Ascending aorta (tissue), 2 donors: ENCODE data around the gene FARP1. TPM values are rescaled to one million over a fixed set of nuclear protein-coding genes. Genes with fewer than 3 reads are reported as not detected.

Experiments used
- DNase-seq, 2 donors: peaks; one replicate each; pipeline ENCODE4 v3.0.0-alpha.2; 2019; ENCODE audit warnings: low spot score in 2 of 2
- H3K27ac ChIP-seq, 2 donors: fragments of 200-600 bp; sonication (generic); one replicate each; pipeline ENCODE4 v1.5.1; 2016 to 2017; ENCODE audit warnings: mild to moderate bottlenecking in 1 of 2
- H3K27me3 ChIP-seq: fragments of 200-600 bp; sonication (generic); one replicate; pipeline ENCODE4 v1.5.1; 2017
- H3K36me3 ChIP-seq, 2 donors: fragments of 200-600 bp; sonication (generic); one replicate each; pipeline ENCODE4 v1.5.1; 2016
- H3K4me1 ChIP-seq, 2 donors: fragments of 200-600 bp; sonication (generic); one replicate each; pipeline ENCODE4 v1.5.1; 2016 to 2017; ENCODE audit warnings: mild to moderate bottlenecking in 1 of 2
- H3K4me3 ChIP-seq, 2 donors: fragments of 200-600 bp; sonication (generic); one replicate each; pipeline ENCODE4 v1.5.1; 2016 to 2017; ENCODE audit warnings: mild to moderate bottlenecking in 1 of 2
- H3K9me3 ChIP-seq, 2 donors: fragments of 200-600 bp; sonication (generic); one replicate each; pipeline ENCODE4 v1.5.1; 2016
- CTCF ChIP-seq, 3 experiments: fragments of 200-600 bp in 2 of 3; fragments of 450-650 bp in 1 of 3; sonication (generic) in 2 of 3; IDR thresholded peaks; one replicate each; pipeline ENCODE4 v1.5.1; 2016 to 2019; ENCODE audit warnings: antibody characterized with exemption in 3 of 3, mild to moderate bottlenecking in 1 of 3, moderate library complexity in 1 of 3
- intact Hi-C: fragments of 100-400 bp; cut with DNase I; formaldehyde crosslinking; loops from one replicate; pipeline ENCODE4 v1.15.1; 2023
- total RNA-seq: library from RNA; depleted of rRNA; stranded (reverse); fragments of >200 nt; gene quantifications from one replicate; pipeline ENCODE4 v1.1.0, GENCODE V29; 2016

Gene FARP1
- total RNA-seq, 1 donor from 2014 or later: 80.8 TPM

GRCh38 chr13:98346904-98347636, 204.2 kb downstream of the FARP1 start:
- Histone ChIP-seq H3K4me3 (no peak overlapping the region), H3K27ac (no peak overlapping the region), H3K27me3 (no peaks in the 10 kb centered on the region), H3K9me3 (no peaks in the 10 kb centered on the region), H3K36me3 (no peaks in the 10 kb centered on the region), H3K4me1 (no peaks in the 10 kb centered on the region)
- intact Hi-C loops: no loop called here
- TF ChIP-seq CTCF (IDR thresholded peaks at IDR 0.05): no peak
- no peak for DNase-seq

DNA sequence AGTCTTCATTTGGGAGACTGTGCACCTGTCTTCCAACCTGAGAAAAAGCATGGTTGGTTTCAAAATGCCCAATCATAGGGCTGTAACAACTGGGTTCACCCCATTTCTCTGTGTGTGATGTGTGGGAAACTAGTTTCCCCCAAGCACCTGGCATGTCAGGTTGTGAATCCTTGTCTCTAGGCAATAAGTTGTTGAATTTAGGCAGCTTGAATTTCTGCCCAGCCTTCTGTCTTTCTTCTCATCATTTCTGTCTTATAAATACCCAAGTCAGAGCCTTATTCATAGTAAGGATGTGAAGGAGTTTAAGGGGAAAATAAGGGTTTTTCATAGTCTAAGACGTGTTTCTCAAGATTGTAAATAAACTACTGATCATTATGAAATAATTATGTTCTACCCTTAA, 204.9 kb downstream of the FARP1 start:
- no peak for DNase-seq
- no peaks in the 10 kb centered on the region for H3K36me3 ChIP-seq
- H3K4me1 ChIP-seq: no peaks in the 10 kb centered on the region
- H3K27ac ChIP-seq: no peak overlapping the region
- intact Hi-C loops: no loop called here
- no peak overlapping the region for H3K4me3 ChIP-seq
- H3K27me3 ChIP-seq: no peaks in the 10 kb centered on the region
- no peaks in the 10 kb centered on the region for H3K9me3 ChIP-seq
- TF ChIP-seq CTCF (IDR thresholded peaks at IDR 0.05): no peak

DNA sequence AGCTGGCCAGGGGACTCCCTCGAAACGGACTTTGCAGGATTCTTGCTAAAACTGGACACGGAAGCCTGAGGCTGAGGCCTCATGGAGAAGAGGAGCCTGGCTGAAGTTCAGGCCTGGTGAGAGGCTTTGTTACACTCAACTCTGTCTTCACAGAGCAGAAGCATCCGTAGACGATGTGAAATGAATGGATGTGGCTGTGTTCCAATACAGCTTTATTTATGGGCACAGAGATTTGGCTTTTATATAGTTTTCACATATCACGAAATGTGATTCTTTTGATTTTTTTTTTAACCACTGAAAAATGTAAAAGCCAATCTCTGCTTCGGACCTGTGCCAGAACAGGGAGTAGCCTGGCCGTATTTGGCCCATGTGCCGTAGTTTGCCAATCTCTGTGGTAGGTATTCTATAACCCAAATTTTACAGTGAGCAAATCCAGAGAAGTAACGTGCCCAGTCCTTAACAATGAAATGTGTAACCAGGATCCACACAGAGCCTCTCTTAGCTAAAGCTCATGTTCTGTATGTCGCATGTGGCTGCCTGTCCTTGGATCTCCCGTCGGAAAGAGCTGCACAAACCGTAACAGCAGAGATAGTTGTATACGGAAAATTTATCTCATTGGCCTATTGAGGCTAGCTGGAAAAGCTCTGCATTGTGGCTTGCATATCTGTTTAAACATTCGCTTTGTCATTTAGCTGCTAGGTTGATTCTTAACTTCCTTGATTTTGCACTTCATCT, 205.7 kb downstream of the FARP1 start:
- intact Hi-C loops: no loop called here
- Histone ChIP-seq H3K27me3 (no peaks in the 10 kb centered on the region), H3K4me1 (no peaks in the 10 kb centered on the region), H3K4me3 (no peak overlapping the region), H3K36me3 (no peaks in the 10 kb centered on the region), H3K27ac (no peak overlapping the region), H3K9me3 (no peaks in the 10 kb centered on the region)
- no peak for DNase-seq
- TF ChIP-seq CTCF (IDR thresholded peaks at IDR 0.05): no peak

DNA sequence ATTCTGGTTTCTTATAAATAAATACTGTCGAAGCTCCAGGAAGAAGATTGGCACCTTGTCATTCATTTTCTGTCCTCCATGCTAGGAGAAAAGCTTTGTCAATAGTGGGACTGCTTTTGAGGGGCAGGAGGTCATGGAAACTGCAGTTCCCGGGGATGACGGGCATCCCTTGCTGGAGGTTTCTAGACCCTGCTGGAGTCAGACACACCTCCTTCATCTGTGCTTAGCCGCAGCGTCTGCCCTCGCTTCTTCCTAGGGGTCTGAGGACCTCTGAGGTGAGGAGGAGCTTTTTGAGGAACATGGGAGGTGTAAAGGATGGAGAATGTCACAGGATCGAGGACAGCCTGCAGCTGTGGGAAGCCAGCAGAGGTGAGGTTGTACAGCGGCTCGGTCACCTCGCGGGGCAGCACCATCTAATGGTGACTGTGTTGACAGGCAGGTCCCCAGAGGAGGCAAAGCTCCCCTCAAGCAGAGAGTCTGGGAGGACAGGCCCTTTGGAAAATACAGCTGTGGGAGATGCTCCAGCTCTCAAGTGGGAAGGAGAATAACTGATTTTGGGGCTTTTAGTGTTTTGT, 206.9 kb downstream of the FARP1 start:
- Histone ChIP-seq H3K4me1 (no peaks in the 10 kb centered on the region), H3K4me3 (no peak overlapping the region), H3K9me3 (no peaks in the 10 kb centered on the region), H3K27ac (no peak overlapping the region), H3K27me3 (no peaks in the 10 kb centered on the region), H3K36me3 (no peaks in the 10 kb centered on the region)
- DNase-seq: no peak
- intact Hi-C loops: no loop called here
- no peak for TF ChIP-seq CTCF (IDR thresholded peaks at IDR 0.05)

DNA sequence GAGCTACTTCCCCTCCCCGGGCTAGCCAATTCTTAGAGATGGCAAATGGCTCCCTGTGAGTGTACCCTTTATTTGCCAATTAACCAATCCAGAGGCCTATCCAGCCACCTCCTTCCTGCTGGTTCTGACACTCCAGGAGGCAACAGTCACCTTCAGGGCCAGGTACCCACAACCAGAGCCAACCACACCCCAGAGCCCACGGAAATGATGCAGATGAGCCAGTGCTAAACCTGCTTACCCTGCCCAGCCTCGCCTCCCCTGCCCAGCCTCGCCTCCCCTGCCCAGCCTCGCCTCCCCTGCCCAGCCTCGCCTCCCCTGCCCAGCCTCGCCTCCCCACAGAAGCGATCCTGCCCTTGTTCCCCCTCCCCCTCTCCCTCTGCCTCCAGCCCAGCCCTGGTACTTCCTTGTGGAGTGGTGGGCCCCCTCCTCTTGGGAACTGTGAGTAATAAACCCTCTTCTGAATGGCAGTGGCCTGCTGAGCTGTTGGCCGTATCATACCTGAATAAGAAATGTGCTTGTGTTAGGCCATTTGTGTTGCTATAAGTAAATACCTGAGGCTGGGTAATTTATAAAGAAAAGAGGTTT, 207.9 kb downstream of the FARP1 start:
- no peak for DNase-seq
- Histone ChIP-seq H3K4me1 (no peaks in the 10 kb centered on the region), H3K27ac (no peak overlapping the region), H3K27me3 (no peaks in the 10 kb centered on the region), H3K36me3 (no peaks in the 10 kb centered on the region), H3K4me3 (no peak overlapping the region), H3K9me3 (no peaks in the 10 kb centered on the region)
- intact Hi-C loops: no loop called here
- no peak for TF ChIP-seq CTCF (IDR thresholded peaks at IDR 0.05)
